ENCODE data around the gene TSPAN18.

DNA sequence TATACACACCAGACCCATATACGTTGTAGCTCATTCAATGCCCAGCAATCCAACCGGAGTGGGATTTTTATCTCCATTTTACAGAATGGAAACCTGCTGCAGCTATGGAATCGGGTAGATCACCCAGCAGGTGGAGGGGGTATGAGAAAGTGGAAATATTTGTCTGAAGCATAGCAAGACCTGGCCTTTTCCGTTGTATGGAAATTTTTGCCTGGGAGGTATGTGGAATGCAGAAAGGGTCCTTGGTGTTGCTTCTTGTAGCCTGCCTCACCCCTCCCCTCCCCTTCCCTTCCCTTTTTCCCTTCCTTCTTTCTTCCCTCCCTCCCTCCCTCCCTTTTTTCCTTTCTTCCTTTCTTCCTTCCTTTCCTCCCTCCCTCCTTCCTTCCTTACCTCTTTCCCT, 15.2 kb downstream of the TSPAN18 start:
- TF ChIP-seq POLR2A (IDR thresholded peaks at IDR 0.05): no peak
- TF ChIP-seq, protein P1, sequence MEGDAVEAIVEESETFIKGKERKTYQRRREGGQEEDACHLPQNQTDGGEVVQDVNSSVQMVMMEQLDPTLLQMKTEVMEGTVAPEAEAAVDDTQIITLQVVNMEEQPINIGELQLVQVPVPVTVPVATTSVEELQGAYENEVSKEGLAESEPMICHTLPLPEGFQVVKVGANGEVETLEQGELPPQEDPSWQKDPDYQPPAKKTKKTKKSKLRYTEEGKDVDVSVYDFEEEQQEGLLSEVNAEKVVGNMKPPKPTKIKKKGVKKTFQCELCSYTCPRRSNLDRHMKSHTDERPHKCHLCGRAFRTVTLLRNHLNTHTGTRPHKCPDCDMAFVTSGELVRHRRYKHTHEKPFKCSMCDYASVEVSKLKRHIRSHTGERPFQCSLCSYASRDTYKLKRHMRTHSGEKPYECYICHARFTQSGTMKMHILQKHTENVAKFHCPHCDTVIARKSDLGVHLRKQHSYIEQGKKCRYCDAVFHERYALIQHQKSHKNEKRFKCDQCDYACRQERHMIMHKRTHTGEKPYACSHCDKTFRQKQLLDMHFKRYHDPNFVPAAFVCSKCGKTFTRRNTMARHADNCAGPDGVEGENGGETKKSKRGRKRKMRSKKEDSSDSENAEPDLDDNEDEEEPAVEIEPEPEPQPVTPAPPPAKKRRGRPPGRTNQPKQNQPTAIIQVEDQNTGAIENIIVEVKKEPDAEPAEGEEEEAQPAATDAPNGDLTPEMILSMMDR (IDR thresholded peaks at IDR 0.05 in 4 of 5, conservative IDR thresholded peaks at IDR 0.05 in 1 of 5): no peak

Data from gastrocnemius medialis (tissue), 4 donors.